Stimulated activated naive B cell treated with anti-CD40 and anti-IgM and Interleukin-4, amounts not matched to agents 10 μg/mL and 1 μg/mL and 100 μg/mL, for 72 hours (primary cell): ENCODE results near the gene FNDC3A.
"Not testable (repeated sequence)": the region's sequence is repeated elsewhere in the genome, so short reads cannot be mapped to it uniquely, and the experiment has no call there.

Source experiments
- ATAC-seq, 2 donors: fragments of 150-1000 bp; cut with Tn5 transposase; replicated peaks; 2 replicates each; pipeline ENCODE4 v1.10.0; 2021; ENCODE audit warnings: moderate library complexity in 1 of 2
- DNase-seq: peaks from one replicate; pipeline ENCODE4 v3.0.0; 2021
- H3K27ac Mint-ChIP-seq: one replicate; pipeline ENCODE4 v1.8.0; 2022; ENCODE audit warnings: mild to moderate bottlenecking, mixed read lengths
- H3K27me3 Mint-ChIP-seq, 2 donors: one replicate each; pipeline ENCODE4 v1.8.0; 2022; ENCODE audit warnings: mixed read lengths in 2 of 2
- H3K36me3 Mint-ChIP-seq, 2 donors: one replicate each; pipeline ENCODE4 v1.8.0; 2022; ENCODE audit warnings: mixed read lengths in 2 of 2, mild to moderate bottlenecking in 1 of 2
- H3K4me1 Mint-ChIP-seq, 2 donors: one replicate each; pipeline ENCODE4 v1.8.0; 2022; ENCODE audit warnings: mixed read lengths in 2 of 2, mild to moderate bottlenecking in 1 of 2
- H3K4me3 Mint-ChIP-seq, 2 donors: one replicate each; pipeline ENCODE4 v1.8.0; 2022; ENCODE audit warnings: mild to moderate bottlenecking in 2 of 2, mixed read lengths in 2 of 2, moderate library complexity in 1 of 2
- H3K9me3 Mint-ChIP-seq, 2 donors: one replicate each; pipeline ENCODE4 v1.8.0; 2022; ENCODE audit warnings: mixed read lengths in 2 of 2, mild to moderate bottlenecking in 1 of 2

FNDC3A gene

DNA sequence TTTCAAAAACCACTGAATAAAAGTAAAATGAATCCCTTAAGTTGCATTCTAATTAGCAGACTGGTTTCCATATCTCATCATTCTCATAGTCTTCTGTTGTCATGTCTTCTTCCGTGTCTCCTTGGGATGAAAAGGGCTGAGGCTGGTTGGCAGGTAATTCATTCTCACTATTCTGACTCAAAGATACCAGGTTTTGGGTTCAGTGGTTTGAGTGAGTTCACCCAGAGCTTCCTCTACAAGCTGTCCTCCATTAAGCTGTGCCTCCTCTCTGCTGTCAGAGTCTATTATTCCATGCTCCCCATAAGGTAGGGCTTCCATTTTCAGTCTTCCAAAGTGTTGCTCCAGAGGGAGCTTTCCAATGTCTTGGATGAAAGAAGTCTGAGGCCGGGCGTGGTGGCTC is 68.3 kb downstream of the FNDC3A start:
- H3K9me3 Mint-ChIP-seq = no peaks in the 10 kb centered on the region
- no peak overlapping the region for H3K4me3 Mint-ChIP-seq
- H3K36me3 Mint-ChIP-seq = peaks cover 23 to 47% of the 10 kb centered on the region in 2 donors
- no peak overlapping the region for H3K27ac Mint-ChIP-seq
- peaks cover 6% of the 10 kb centered on the region in 2 donors for H3K4me1 Mint-ChIP-seq
- ATAC-seq (no peak), DNase-seq (no peak)
- no peaks in the 10 kb centered on the region for H3K27me3 Mint-ChIP-seq

DNA sequence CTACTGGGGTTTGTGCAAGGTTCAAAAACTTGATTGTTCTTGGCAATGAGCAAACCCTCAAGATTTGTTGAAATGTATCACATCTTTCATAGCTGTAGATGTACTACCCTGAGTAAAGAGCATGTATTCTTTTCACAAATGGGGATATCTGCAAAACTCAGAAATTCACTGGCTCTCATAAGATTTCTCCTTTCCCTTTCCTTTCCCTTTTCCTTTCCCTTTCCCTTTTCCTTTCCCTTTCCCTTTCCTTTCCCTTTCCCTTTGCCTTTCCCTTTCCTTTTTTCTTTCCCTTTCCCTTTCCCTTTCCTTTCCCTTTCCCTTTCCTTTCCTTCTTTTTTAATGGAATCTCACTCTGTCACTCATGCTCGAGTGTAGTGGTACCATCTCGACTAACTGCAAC is 69.1 kb downstream of the FNDC3A start:
- peaks cover 24 to 48% of the 10 kb centered on the region in 2 donors for H3K36me3 Mint-ChIP-seq
- ATAC-seq (no peak), DNase-seq (no peak)
- no peaks in the 10 kb centered on the region for H3K27me3 Mint-ChIP-seq
- H3K9me3 Mint-ChIP-seq = peaks cover 0 to 2% of the 10 kb centered on the region in 2 donors
- H3K27ac Mint-ChIP-seq = no peak overlapping the region
- H3K4me3 Mint-ChIP-seq = no peak overlapping the region
- H3K4me1 Mint-ChIP-seq = peaks cover 6 to 14% of the 10 kb centered on the region in 2 donors

DNA sequence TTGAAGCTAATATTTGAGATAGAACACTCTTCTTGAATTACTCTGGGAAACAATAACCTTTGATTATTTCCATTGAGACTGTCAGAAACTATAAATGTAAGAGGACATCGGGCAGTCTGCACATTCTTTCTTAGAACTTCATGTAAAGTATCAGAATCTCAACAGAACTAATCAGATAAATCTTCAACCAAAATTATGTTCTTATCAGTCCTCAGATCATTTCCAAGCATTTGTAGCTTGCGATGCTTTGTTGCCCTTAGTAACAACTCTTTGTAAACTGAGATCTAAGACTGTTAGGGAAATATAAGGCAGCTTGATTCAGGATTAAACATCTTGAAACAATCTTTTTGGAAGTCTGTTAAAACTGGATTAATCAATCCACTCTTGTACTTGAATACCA is 70.3 kb downstream of the FNDC3A start:
- Mint-ChIP-seq H3K27ac (no peak overlapping the region), H3K36me3 (peaks cover 28 to 60% of the 10 kb centered on the region in 2 donors), H3K4me3 (no peak overlapping the region)

DNA sequence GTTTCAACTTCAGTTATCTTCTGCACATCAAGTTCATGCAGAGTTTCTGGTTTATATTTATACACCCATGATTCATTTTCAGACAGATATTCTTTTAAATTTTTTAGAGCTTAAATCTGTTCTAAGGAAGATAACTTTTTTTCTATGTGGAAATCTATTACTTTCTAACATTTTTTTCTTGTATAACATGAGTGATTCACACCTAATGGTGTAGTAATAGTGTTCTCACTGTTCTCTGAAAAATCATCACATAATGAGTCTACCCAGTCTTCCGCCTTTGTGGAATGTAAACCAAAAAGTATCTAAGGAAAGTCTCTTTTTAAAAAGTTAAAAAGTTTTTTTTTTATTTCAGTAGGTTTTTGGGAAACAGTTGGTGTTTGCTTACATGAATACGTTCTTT is 70.8 kb downstream of the FNDC3A start:
- Mint-ChIP-seq H3K27me3 (no peaks in the 10 kb centered on the region), H3K27ac (no peak overlapping the region), H3K9me3 (peaks cover 0 to 2% of the 10 kb centered on the region in 2 donors), H3K36me3 (peaks cover 28 to 63% of the 10 kb centered on the region in 2 donors), H3K4me1 (peaks cover 7 to 15% of the 10 kb centered on the region in 2 donors), H3K4me3 (no peak overlapping the region)
- DNase-seq = no peak
- ATAC-seq = no peak

More for the DNA sequence above, 70.3 kb downstream of the FNDC3A start:
- H3K9me3 Mint-ChIP-seq = peaks cover 0 to 2% of the 10 kb centered on the region in 2 donors
- H3K27me3 Mint-ChIP-seq = no peaks in the 10 kb centered on the region
- DNase-seq (no peak), ATAC-seq (no peak)
- peaks cover 6 to 15% of the 10 kb centered on the region in 2 donors for H3K4me1 Mint-ChIP-seq

DNA sequence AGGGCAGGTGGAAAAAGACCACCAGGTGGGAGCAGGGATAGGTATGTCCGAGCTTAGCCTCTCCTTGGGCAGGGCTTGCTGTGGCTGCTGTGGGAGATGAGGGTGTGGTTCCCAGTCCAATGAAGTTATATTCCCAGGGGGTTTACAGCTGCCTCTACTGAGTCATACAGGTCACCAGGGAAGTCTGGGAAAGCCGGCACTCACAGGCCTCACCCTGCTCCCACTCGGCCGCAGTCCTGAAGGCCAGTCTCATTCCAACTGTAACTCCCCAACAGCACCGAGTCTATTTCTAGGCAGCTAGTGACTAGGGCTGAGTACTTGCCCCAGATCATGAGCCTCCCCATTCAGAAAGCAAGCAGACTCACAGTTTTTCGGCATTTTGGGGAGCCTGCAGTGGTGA is 77.1 kb downstream of the FNDC3A start:
- DNase-seq (no peak), ATAC-seq (no peak)
- Mint-ChIP-seq H3K27me3 (no peaks in the 10 kb centered on the region), H3K4me1 (peaks cover 10 to 12% of the 10 kb centered on the region in 2 donors), H3K27ac (no peak overlapping the region), H3K36me3 (peaks cover 33 to 68% of the 10 kb centered on the region in 2 donors), H3K9me3 (peaks cover 0 to 2% of the 10 kb centered on the region in 2 donors), H3K4me3 (no peak overlapping the region)

DNA sequence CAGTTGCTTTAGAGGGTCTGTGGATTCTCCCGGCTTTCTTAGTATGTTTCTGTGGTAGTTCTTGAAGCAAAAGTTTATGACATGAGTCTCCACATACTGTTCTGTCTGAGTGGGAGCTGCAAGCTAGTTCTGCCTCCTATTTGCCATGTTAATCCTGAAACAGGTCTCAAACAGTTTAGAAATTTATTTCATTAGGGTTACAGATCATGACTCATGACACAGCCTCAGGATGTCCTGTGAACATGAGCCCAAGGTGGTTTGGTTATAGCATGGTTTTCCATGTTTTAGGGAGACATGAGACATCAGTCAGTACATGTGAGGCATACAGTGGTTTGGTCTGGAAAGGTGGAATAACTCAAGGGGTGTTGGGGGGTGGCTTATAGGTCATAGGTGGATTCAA is 77.5 kb downstream of the FNDC3A start:
- ATAC-seq = no peak
- DNase-seq = no peak
- no peaks in the 10 kb centered on the region for H3K27me3 Mint-ChIP-seq
- no peak overlapping the region for H3K27ac Mint-ChIP-seq
- peaks cover 0 to 3% of the 10 kb centered on the region in 2 donors for H3K9me3 Mint-ChIP-seq
- peaks cover 14 to 15% of the 10 kb centered on the region in 2 donors for H3K4me1 Mint-ChIP-seq
- H3K4me3 Mint-ChIP-seq = no peak overlapping the region
- peaks cover 33 to 67% of the 10 kb centered on the region in 2 donors for H3K36me3 Mint-ChIP-seq

DNA sequence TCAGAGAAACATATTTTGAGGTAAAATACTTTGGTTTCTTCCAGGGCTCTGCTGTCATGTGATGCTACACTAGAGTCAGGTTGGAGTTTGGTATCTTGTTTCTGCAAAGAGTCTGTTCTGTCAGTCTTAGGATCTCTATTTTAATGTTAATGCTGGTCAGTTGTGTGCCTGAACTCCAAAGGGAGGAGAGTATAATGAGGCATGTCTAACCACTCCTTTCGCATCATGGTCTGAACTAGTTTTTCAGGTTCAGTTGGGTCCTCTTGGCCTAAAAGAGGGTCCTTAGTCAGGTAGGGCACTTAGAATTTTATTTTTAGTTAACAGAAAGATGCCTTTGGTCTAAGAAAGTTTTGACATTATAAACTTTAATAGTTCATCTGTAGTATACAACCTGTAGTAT is 78.2 kb downstream of the FNDC3A start:
- no peak for ATAC-seq
- H3K9me3 Mint-ChIP-seq = peaks cover 0 to 3% of the 10 kb centered on the region in 2 donors
- peaks cover 32 to 63% of the 10 kb centered on the region in 2 donors for H3K36me3 Mint-ChIP-seq
- H3K27ac Mint-ChIP-seq = no peak overlapping the region
- no peak for DNase-seq
- no peak overlapping the region for H3K4me3 Mint-ChIP-seq
- no peaks in the 10 kb centered on the region for H3K27me3 Mint-ChIP-seq
- H3K4me1 Mint-ChIP-seq = peaks cover 17 to 21% of the 10 kb centered on the region in 2 donors

DNA sequence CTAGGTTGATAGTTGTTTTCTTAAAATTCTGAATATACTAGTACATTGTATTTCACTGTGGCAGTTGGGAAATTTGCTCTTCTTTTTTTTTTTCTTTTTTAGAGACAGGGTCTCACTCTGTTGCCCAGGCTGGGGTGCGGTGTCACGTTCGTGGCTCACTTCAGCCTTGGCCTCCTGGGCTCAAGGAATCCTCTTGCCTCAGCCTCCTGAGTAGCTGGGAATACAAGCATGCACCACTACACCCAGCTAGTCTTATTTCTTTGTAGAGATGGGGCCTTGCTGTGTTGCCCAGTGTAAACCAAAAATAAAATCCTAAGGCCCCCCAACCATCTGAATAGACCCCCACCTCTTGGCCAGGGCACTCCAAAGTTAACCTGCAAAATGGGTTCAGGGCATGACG is 79.3 kb downstream of the FNDC3A start:
- no peaks in the 10 kb centered on the region for H3K27me3 Mint-ChIP-seq
- peak overlapping the region; percentile 60 for H3K27ac Mint-ChIP-seq
- H3K4me1 Mint-ChIP-seq = peaks cover 14 to 17% of the 10 kb centered on the region in 2 donors
- ATAC-seq = no peak
- no peak overlapping the region for H3K4me3 Mint-ChIP-seq
- peaks cover 0 to 2% of the 10 kb centered on the region in 2 donors for H3K9me3 Mint-ChIP-seq
- DNase-seq = no peak
- peaks cover 24 to 57% of the 10 kb centered on the region in 2 donors for H3K36me3 Mint-ChIP-seq

DNA sequence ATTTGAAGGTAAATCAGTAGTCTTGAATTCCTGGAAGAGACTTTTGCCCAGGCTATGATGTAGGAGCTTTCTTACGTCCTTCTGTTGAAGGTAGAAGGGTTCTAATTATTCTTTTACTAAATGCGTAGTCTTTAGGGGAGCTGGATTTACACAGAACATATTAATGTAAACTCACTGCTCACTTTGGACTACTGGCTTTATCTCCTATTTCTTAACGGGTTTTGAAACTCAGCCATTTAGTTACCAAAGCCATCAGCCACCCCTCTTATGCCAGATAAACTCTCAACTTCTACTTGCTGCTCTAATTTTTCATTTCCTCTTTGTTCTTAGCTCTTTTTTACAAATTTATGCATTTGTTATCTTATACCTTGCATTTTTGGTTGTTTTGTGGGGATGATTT is 81.5 kb downstream of the FNDC3A start:
- no peak overlapping the region for H3K4me3 Mint-ChIP-seq
- no peak for ATAC-seq
- H3K4me1 Mint-ChIP-seq = peaks cover 17 to 22% of the 10 kb centered on the region in 2 donors
- H3K27me3 Mint-ChIP-seq = no peaks in the 10 kb centered on the region
- H3K27ac Mint-ChIP-seq = no peak overlapping the region
- peaks cover 20 to 41% of the 10 kb centered on the region in 2 donors for H3K36me3 Mint-ChIP-seq
- peaks cover 0 to 2% of the 10 kb centered on the region in 2 donors for H3K9me3 Mint-ChIP-seq
- DNase-seq = no peak

DNA sequence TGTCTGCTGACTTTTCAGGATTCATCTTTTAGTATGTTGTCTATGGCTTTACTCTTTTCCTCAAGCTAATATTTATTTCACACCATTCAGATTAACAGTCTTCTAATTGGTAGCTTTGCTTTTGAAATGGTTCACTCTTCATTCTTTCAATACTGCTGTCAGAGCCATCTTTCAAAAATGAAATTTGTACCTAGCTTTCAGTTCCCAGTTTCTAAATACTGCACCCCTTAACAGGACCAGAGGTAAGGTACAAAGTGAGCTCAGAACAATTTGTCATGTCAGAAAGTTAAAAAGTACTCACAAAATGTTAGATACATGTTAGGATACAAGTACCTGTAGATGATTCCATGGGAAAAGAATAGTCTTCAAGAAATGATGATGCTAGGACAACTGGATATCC is 83.0 kb downstream of the FNDC3A start:
- Mint-ChIP-seq H3K27me3 (no peaks in the 10 kb centered on the region), H3K36me3 (peaks cover 22 to 43% of the 10 kb centered on the region in 2 donors), H3K4me3 (no peak overlapping the region), H3K27ac (no peak overlapping the region), H3K4me1 (peaks cover 17 to 27% of the 10 kb centered on the region in 2 donors), H3K9me3 (peaks cover 0 to 2% of the 10 kb centered on the region in 2 donors)
- DNase-seq (no peak), ATAC-seq (no peak)

DNA sequence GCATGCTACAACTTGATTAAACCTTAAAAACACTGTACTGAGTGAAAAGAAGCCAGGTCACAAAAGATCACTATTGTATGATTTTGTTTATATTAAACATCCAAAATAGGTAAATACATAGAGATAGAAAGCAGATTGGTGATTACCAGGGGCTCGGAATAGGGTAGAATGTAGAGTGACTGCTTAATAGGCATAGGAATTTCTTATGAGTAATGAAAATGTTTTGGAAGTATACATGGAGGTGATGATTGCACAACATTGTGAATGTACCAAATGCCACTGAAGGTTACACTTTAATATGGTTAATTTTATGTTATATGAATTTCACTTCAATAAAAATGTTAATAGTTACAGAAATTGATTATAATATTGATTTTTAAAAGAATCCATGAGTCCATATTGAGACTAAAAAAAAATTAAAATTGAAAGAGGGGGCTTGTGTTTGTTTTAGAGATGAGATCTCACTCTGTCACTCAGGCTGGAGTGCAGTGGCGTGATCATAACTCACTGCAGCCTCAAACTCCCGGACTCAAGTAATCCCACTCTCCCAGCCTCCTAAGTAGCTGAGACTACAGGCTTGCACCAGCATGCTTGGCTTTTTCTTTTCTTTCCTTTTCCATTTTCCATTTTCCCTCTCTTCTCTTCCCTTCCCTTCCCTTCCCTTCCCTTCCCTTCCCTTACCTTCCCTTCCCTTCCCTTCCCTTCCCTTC is 85.1 kb downstream of the FNDC3A start:
- no peak for ATAC-seq
- H3K9me3 Mint-ChIP-seq = peaks cover 0 to 2% of the 10 kb centered on the region in 2 donors
- H3K27ac Mint-ChIP-seq = no peak overlapping the region

DNA sequence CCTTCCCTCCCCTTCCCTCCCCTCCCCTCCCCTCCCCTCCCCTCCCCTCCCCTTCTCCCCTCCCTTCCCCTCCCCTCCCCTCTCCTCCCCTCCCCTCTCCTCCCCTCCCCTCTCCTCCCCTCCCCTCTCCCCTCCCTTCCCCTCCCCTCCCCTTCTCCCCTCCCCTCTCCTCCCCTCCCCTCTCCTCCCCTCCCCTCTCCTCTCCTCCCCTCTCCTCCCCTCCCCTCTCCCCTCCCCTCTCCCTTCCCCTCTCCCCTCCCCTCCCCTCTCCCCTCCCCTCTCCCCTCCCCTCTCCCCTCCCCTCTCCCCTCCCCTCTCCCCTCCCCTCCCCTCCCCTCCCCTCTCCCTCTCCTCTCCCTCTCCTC is 85.7 kb downstream of the FNDC3A start:
- not testable (repeated sequence) for DNase-seq, H3K27me3 Mint-ChIP-seq, H3K4me3 Mint-ChIP-seq, H3K27ac Mint-ChIP-seq, H3K9me3 Mint-ChIP-seq, ATAC-seq
- Mint-ChIP-seq H3K4me1 (peaks cover 15 to 27% of the 10 kb centered on the region in 2 donors), H3K36me3 (peaks cover 20 to 30% of the 10 kb centered on the region in 2 donors)

More for the DNA sequence above, 85.1 kb downstream of the FNDC3A start:
- H3K4me3 Mint-ChIP-seq = no peak overlapping the region
- H3K36me3 Mint-ChIP-seq = peaks cover 21 to 34% of the 10 kb centered on the region in 2 donors
- no peaks in the 10 kb centered on the region for H3K27me3 Mint-ChIP-seq
- H3K4me1 Mint-ChIP-seq = peaks cover 17 to 27% of the 10 kb centered on the region in 2 donors
- DNase-seq = no peak

DNA sequence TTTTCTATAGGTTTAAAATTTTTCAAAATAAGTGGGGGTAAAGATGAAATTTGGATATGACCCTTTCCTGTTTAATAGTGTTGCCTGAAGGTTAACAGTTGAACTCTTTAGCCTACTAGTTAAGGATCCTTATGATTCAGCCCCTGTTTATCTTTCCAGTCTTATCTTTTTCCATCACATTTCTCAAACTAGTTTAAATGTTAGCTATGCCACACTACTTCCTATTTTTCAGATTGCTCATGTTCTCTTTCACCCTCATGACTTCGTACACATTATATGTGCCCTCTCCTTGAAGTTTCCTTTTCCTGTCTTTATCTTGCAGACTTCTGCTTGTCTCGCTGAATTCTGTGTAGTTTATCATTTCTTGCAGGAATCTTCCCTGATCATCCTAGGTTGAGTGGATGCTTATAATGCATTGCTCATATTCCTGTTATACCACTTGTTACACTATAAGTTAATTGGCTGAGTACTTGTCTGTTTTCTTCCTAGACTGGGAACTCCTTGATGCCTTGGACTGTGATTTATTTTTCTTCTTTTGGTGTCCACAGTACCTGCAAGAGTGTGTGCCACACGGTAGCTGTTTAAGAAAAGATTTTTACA is 86.7 kb downstream of the FNDC3A start:
- ATAC-seq = peak; percentile 27 to 57
- Mint-ChIP-seq H3K4me1 (peaks cover 14 to 27% of the 10 kb centered on the region in 2 donors), H3K36me3 (peaks cover 20 to 34% of the 10 kb centered on the region in 2 donors), H3K27me3 (no peaks in the 10 kb centered on the region), H3K27ac (no peak overlapping the region), H3K4me3 (no peak overlapping the region), H3K9me3 (peaks cover 0 to 2% of the 10 kb centered on the region in 2 donors)
- DNase-seq = no peak

DNA sequence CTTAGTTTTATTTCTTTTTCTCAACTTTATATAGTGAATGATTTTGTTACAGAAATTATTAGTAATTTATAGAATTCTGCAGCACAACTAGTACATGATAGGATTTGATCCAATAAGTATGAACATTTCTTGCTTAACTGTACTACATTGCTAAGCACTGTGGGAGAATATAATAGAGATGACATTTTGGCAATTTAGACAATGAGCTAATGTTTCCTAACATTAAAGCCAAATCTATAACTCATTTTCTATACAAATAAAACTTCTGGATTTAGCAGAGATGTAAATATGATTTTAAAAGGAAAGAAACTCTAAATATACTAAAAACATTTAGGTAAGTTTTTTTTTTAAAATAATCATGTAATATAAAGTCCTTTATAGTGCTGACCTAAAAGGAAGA is 87.3 kb downstream of the FNDC3A start:
- peaks cover 24 to 33% of the 10 kb centered on the region in 2 donors for H3K36me3 Mint-ChIP-seq
- H3K27ac Mint-ChIP-seq = no peak overlapping the region
- H3K9me3 Mint-ChIP-seq = peaks cover 0 to under 1% of the 10 kb centered on the region in 2 donors
- no peak overlapping the region for H3K4me3 Mint-ChIP-seq
- no peak for DNase-seq
- H3K4me1 Mint-ChIP-seq = peaks cover 11 to 24% of the 10 kb centered on the region in 2 donors
- ATAC-seq = no peak
- no peaks in the 10 kb centered on the region for H3K27me3 Mint-ChIP-seq

DNA sequence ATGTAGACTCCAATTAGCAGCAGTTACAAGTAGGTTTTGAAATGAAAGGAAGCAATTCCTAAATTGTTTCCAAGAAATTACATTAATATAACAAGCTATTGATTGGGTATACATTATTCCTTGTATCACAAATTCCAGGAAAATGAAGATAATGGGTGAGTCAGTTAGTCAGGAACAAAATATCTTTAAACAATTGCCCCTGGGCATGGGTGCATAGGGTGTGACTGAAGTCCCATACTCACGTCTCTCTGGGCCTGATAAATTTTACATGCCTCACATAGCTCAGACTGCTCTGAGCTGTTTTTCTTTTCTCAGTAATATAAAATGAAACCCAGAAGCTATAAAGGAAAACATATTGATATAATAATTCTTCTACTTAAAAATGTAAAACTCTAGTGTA is 87.8 kb downstream of the FNDC3A start:
- DNase-seq (no peak), ATAC-seq (no peak)
- H3K4me3 Mint-ChIP-seq = no peak overlapping the region
- H3K36me3 Mint-ChIP-seq = peaks cover 26 to 36% of the 10 kb centered on the region in 2 donors
- H3K4me1 Mint-ChIP-seq = peaks cover 11 to 20% of the 10 kb centered on the region in 2 donors
- H3K27ac Mint-ChIP-seq = no peak overlapping the region
- no peaks in the 10 kb centered on the region for H3K27me3 Mint-ChIP-seq
- H3K9me3 Mint-ChIP-seq = peaks cover 0 to under 1% of the 10 kb centered on the region in 2 donors
